ENCODE data around the gene PIK3CD.

PIK3CD gene

DNA sequence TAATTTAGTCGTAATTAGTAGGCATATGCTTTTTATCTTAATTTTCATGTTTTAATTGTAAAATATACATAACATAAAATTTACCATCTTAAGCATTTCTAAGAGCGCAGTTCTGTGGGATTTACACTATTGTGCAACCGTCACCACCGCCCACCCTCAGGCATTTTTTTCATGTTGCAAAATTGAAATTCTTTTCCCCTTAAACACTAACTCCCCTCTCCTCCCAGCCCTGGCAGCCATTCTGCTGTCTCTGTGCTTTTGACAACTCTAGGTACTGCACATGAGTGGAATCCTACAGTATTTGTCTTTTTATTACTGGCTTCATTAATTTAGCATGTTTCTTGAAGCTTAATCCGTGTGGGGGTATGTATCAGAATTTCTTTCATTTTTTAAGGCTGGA lies 7.8 kb downstream of the PIK3CD start:
- Histone ChIP-seq H3K9me3 (ENCODE audit: control insufficient read depth, insufficient read depth, low read length) (no peaks in the 10 kb centered on the region), H3K4me3 (ENCODE audit: low read length) (no peak overlapping the region), H3K4me2 (ENCODE audit: low read length) (no peak overlapping the region), H4K20me1 (ENCODE audit: control insufficient read depth, insufficient read depth, low read depth, low read length) (no peaks in the 10 kb centered on the region), H3K27ac (ENCODE audit: low read depth, low read length) (no peak overlapping the region), H3K27me3 (ENCODE audit: control insufficient read depth, low read length) (no peaks in the 10 kb centered on the region), H3K79me2 (ENCODE audit: control insufficient read depth, low read length) (peaks cover 69% of the 10 kb centered on the region), H3K36me3 (ENCODE audit: control insufficient read depth, low read length) (0 out of 2 replicates have a peak, but pooled peaks cover 2% of the 10 kb centered on the region), H3K9me2 (replicated peaks; ENCODE audit: control insufficient read depth, low read length) (no peaks in the 10 kb centered on the region), H3F3A (ENCODE audit: control insufficient read depth, insufficient read depth) (peaks cover 7% of the 10 kb centered on the region), H3K4me1 (ENCODE audit: control insufficient read depth, low read length) (peaks cover 32% of the 10 kb centered on the region)
- TF ChIP-seq, protein P1, sequence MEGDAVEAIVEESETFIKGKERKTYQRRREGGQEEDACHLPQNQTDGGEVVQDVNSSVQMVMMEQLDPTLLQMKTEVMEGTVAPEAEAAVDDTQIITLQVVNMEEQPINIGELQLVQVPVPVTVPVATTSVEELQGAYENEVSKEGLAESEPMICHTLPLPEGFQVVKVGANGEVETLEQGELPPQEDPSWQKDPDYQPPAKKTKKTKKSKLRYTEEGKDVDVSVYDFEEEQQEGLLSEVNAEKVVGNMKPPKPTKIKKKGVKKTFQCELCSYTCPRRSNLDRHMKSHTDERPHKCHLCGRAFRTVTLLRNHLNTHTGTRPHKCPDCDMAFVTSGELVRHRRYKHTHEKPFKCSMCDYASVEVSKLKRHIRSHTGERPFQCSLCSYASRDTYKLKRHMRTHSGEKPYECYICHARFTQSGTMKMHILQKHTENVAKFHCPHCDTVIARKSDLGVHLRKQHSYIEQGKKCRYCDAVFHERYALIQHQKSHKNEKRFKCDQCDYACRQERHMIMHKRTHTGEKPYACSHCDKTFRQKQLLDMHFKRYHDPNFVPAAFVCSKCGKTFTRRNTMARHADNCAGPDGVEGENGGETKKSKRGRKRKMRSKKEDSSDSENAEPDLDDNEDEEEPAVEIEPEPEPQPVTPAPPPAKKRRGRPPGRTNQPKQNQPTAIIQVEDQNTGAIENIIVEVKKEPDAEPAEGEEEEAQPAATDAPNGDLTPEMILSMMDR (IDR thresholded peaks at IDR 0.05; ENCODE audit: low read depth, low read length, poor library complexity, severe bottlenecking) = no peak
- TF ChIP-seq EZH2phosphoT487 (IDR thresholded peaks at IDR 0.05; ENCODE audit: borderline replicate concordance, low read length) = no peak

DNA sequence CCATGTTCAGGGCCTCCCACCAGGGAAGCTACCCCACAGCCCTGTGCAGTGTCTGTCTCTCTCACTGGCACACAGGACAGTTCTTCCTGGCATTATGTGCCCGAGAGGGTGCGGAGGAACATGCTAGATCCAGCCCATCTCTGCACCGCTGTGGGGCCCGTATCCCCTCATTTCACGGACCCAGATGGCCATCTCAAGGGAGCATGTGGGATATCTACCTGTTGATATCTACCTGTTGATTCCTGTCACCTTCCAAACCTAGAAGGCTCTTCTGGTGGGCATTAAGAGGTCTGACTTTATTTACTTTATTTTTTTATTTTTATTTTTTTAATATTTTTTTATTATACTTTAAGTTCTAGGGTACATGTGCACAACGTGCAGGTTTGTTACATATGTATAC lies 11.7 kb downstream of the PIK3CD start:
- Histone ChIP-seq H3K27ac (ENCODE audit: low read depth, low read length) (no peak overlapping the region), H3K79me2 (ENCODE audit: control insufficient read depth, low read length) (peaks cover 46% of the 10 kb centered on the region), H3K9me2 (replicated peaks; ENCODE audit: control insufficient read depth, low read length) (no peaks in the 10 kb centered on the region), H3K27me3 (ENCODE audit: control insufficient read depth, low read length) (no peaks in the 10 kb centered on the region), H4K20me1 (ENCODE audit: control insufficient read depth, insufficient read depth, low read depth, low read length) (no peaks in the 10 kb centered on the region), H3K4me2 (ENCODE audit: low read length) (no peak overlapping the region), H3K36me3 (ENCODE audit: control insufficient read depth, low read length) (0 out of 2 replicates have a peak, but pooled peaks cover 2% of the 10 kb centered on the region), H3K4me3 (ENCODE audit: low read length) (no peak overlapping the region), H3F3A (ENCODE audit: control insufficient read depth, insufficient read depth) (0 out of 2 replicates have a peak, but pooled peaks cover 3% of the 10 kb centered on the region), H3K4me1 (ENCODE audit: control insufficient read depth, low read length) (no peaks in the 10 kb centered on the region), H3K9me3 (ENCODE audit: control insufficient read depth, insufficient read depth, low read length) (no peaks in the 10 kb centered on the region)
- TF ChIP-seq EZH2phosphoT487 (IDR thresholded peaks at IDR 0.05; ENCODE audit: borderline replicate concordance, low read length) = no peak
- TF ChIP-seq, protein P1 (IDR thresholded peaks at IDR 0.05; ENCODE audit: low read depth, low read length, poor library complexity, severe bottlenecking) = no peak

DNA sequence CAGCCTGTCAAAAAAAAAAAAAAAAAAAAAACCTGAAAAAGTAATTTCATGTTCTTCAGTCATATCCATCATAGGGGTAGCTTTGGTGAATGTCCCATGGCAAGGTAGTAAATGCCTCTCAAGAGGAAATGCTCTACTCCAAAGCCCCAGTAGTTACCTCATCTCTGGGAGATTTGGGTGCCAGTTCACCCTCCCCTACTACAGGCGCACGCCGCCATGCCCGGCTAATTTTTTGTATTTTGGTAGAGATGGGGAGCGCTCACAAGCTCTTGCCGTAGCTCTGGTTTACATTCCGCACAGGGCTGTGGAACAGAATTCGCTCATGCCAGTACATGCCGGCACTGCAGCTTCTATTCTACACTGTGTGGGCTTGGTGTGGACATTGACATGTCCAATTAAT lies 13.7 kb downstream of the PIK3CD start:
- H3K4me3 ChIP-seq (ENCODE audit: low read length) = no peak overlapping the region
- H3K79me2 ChIP-seq (ENCODE audit: control insufficient read depth, low read length) = peaks cover 38% of the 10 kb centered on the region
- H3K27ac ChIP-seq (ENCODE audit: low read depth, low read length) = no peak overlapping the region
- no peaks in the 10 kb centered on the region for H3K4me1 ChIP-seq (ENCODE audit: control insufficient read depth, low read length)
- H3K4me2 ChIP-seq (ENCODE audit: low read length) = no peak overlapping the region
- H3K36me3 ChIP-seq (ENCODE audit: control insufficient read depth, low read length) = peaks cover 3% of the 10 kb centered on the region; the same call in 1 of the 2 replicates
- TF ChIP-seq, protein P1 (IDR thresholded peaks at IDR 0.05; ENCODE audit: low read depth, low read length, poor library complexity, severe bottlenecking) = no peak
- TF ChIP-seq EZH2phosphoT487 (IDR thresholded peaks at IDR 0.05; ENCODE audit: borderline replicate concordance, low read length) = no peak
- no peaks in the 10 kb centered on the region for H3K9me3 ChIP-seq (ENCODE audit: control insufficient read depth, insufficient read depth, low read length)
- H3F3A ChIP-seq (ENCODE audit: control insufficient read depth, insufficient read depth) = no peaks in the 10 kb centered on the region
- no peaks in the 10 kb centered on the region for H4K20me1 ChIP-seq (ENCODE audit: control insufficient read depth, insufficient read depth, low read depth, low read length)
- H3K9me2 ChIP-seq (replicated peaks; ENCODE audit: control insufficient read depth, low read length) = no peaks in the 10 kb centered on the region
- H3K27me3 ChIP-seq (ENCODE audit: control insufficient read depth, low read length) = no peaks in the 10 kb centered on the region
